Fibroblast of lung (primary cell): ENCODE measurements around the gene KCNE2.
"Not testable (repeated sequence)": the region's sequence is repeated elsewhere in the genome, so short reads cannot be mapped to it uniquely, and the experiment has no call there.

Source experiments
- CTCF ChIP-seq, 2 donors: IDR thresholded peaks in 1 of 2; conservative IDR thresholded peaks in 1 of 2; 1 replicate in 1 of 2; 2 replicates in 1 of 2; pipeline ENCODE4 v1.5.1; 2011 to 2012; ENCODE audit warnings: low read length in 2 of 2, control low read depth in 1 of 2, inconsistent platforms in 1 of 2, low read depth in 1 of 2, mild to moderate bottlenecking in 1 of 2
- EZH2 ChIP-seq: IDR thresholded peaks from 2 replicates; pipeline ENCODE4 v1.5.1; 2012; ENCODE audit warnings: low read length, control low read depth, mild to moderate bottlenecking; ENCODE audit errors: missing control alignments

DNA sequence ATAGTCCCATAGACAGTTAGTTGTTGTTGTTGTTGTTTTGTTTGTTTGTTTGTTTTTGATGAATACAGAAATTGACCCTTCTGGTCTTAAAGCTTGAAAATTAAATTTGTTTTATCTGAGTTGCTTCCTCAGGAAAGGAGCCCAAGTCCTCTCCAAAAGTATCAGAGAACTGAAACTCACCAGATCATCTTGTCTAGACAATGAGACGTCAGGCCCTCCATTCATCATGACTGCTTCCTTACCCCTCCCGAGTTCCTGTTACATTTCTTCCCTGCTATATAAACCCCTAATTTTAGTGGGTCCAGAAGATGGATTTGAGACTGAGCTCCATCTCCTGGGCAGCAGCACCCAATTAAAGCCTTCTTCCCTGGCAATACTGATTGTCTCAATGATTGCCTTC lies 42.9 kb downstream of the KCNE2 start:
- TF ChIP-seq CTCF (conservative IDR thresholded peaks at IDR 0.05 in 1 of 2, IDR thresholded peaks at IDR 0.05 in 1 of 2; ENCODE audit: low read depth in 1 of 2, low read length in 2 of 2); EZH2: not testable (repeated sequence)
